HG02571 (cell line): ENCODE results near the gene SV2C.

Experiments used
- ATAC-seq: cut with Tn5 transposase; IDR thresholded peaks from one replicate; pipeline ENCODE4 v1.9.1; 2021; ENCODE audit warnings: mild to moderate bottlenecking, moderate library complexity; ENCODE audit not compliant: unreplicated experiment

The SV2C gene

DNA sequence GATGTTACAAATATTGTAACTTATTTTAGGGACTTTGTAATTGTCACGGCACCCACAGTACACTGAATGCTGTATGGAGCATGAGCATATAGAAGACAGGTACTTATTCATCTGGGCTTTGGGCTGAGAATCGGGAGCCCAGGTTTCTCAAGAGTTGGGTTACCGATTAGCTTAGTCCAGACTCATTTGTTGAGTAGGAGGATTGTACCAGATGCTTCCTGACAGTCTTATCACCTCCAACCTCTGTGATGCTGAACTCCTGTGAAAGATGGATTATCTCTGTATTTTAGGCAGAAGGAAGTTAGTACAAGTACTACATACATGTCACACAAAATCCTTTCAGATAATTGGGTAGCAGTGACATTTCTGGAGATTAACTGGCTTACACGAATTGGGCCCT is 79.2 kb downstream of the SV2C start:
- no peak for ATAC-seq

DNA sequence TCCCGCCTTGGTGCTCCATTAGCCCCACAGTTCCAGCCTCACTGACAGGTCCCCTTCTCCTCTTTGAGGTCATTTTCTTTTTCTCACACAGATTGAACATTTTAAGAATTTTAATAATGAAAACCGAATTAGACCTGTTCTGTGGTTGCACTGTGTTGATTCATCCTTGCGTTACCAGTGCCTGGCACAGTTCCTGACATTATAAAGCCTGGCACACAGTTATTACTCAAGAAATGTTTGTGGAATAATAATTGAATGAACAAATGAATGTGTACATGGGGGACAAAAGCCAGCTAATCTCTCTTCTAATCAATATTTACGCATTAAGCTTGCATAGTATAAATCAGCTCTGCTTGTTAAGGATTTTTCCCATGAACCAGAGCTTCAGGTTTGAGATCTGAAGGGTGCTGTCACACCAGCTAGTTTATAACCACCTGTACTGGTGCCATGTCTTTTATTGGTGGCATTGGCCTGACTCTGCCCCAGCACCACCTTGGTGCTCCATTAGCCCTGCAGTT is 80.0 kb downstream of the SV2C start:
- no peak for ATAC-seq

DNA sequence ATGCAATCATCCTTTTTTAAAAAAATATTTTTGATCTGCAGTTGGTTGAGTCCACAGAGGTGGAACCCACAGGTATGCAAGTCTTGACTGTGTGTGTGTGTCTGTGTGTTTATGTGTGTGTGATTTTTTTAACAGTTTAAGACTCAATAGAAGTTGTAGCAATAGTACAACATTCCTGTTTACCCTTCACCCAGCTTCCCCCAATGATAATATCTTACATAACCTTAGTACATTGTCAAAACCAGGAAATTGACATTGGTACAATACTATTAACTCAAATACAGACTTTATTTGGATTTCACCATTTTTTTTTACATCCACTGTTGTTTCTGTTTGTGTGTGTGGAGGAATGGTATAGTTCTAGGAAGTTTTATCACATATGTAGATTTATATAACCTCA is 81.8 kb downstream of the SV2C start:
- no peak for ATAC-seq

DNA sequence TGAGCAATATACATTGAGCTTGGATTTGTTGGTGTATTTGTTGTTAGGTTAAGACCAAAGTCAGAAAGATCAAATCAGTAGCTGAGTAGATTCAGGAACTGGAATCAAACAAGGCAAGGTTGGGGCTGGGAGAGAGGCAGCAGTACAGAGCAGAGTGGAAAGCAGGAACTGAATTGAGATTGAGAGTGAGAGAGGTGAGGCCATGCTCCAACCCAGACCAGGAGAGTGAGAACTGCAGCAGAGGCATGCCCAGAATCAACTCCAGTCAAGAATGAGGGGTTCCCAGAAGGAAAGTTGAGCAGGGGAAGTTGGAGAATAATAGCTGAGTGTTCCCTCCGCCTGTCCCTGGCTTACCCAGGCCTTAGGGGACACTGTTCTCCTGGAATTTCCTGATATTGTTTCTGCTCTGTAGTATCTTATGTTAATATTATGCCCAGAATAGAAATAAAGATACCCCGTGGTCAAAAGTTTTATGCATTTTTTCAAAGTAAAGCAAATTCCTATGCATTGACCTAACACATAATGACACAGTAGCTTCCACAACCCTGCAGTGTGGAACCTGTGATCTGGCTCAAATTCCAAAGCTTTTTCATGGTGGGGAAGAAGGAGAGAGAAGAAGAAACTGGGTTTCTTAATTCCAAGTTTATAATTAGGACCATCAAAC is 82.7 kb downstream of the SV2C start:
- ATAC-seq: no peak

DNA sequence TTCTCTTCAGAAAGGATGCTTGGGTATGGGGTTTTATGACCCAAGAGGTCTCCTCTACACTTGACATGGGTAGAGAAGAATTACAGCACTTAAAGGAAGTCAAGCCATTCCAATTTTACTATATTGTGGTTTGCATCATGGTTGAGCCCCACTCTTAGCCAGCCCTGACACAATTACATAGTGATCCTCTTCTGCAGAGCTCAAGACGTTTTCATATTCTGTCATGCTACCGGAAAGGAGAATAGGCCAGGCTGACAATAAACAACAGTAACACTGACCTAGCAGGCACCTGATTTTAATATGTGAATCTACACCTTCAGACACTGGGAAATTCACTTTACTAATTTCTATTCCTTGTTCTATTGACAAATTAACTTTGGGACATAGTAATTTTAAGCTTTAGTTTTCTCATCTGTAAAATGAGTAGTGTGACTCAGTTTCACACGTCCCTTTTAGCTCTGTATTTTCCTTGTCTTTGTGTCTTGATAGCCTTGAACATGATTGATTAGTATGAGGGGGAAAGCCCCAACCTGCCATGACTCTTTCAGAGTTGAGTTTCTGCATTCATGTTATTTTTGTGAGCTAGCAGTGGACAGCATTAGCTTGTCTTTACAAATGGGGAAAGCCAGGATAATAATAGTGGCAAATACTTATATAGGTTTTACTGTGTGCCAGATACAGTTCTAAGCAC is 83.8 kb downstream of the SV2C start:
- ATAC-seq: no peak

DNA sequence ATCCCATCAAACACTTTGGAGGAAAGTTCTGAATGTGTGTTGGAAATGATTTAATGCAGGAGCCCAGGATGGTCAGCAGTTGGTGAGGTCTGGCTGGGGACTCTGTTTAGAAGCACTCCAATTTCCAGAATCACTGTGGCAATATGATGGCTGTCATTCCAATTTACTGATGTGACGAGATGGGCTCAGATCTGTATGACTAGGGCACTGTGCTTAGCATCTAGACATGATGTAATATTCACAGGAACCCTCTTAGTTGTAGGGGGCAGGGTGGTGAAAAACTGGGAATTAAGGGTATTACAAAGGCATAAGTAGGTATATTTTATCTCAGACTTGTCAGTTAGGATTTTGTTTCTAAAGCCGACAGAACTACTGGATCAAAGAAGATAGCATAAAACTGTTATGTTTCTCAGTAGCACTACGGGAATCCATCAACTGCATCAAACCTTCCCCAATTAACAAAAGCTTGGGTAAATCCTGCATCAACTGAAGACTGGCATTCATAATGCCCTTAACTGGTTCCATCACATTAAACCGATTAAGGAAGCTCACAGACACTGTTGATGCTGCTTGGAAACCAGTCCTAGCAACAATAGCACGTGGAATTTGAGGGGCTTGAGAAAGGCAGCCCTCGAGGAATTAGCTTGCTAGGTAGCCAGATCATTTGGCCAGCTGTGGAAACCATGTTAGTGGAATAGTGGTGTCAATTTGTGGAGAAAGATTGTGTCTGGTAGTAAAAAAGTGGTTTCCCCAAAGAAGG is 86.1 kb downstream of the SV2C start:
- ATAC-seq: no peak

DNA sequence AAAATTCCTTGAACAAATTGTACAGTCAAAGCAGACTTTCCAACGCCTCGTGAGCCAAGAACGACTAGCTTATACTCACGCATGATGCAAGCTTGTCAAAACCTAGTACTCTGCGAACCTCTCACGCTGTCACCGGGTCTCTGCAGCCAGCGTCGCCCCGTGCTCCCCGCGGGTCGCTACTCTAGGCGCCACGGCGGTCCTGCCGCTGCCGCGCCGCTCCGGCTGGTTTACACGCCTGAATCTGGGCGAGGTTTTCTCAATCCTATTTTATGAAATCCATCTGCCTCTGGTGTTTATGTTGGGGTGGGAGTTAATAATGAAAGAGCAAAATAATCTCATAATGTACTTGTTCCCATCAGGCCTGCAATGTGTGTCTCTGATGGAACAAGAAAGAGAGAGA is 90.9 kb downstream of the SV2C start:
- no peak for ATAC-seq

DNA sequence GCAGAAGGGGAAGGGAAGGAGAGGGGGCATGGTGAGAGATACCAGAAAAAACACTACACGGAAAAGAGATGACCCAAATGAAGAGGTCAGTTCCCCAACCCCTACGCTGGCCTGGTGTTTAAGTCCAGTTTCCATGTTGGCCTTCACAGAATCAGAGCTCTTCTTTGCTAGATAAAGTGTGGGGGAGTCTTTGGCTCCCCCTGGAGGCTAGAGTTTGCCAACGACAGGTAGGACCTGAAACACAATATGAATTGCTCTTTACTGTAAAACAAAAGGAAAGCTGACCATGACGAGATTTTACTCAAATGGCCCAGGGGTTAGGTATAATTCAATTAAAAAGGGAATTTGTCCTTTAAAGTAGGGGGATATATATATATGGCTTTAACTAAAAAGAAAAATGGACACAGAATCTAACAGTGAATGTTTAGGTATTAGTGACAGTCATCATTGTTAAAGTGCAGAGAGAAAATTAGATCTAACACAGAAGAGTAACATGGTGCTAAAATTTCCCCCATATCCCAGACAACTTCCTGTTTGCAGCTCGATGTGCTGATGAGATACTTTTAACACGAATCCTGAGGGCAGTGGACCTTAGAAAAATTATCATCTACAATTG is 92.0 kb downstream of the SV2C start:
- ATAC-seq: peak; percentile 53

DNA sequence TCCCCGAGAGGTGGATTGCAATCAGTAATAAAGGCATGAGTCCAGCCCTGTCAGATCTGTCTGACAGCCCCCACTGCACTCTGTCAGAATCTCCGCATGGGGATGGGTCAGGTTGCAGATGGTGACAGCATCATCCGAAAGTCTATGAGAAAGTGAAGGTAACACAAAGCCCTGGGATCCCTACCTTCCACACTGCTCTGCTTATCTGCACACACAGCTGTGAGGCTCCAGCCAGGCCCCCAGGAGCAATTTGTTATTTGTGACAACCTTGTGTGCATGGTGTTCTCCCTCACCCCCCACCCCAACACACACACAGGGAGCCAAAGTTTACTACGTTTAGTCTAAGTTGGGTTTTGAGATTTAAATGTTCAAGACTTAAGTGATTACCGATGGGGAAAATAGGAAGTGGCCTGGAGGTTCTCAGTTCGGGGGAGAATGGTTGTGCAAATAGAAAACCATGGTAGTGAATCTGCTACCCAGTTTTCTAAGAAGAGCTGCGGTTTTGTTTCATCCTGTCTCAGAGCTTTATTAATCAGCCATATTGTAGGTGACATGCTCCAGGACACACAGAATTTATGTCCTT is 92.7 kb downstream of the SV2C start:
- ATAC-seq: peak; percentile 67

DNA sequence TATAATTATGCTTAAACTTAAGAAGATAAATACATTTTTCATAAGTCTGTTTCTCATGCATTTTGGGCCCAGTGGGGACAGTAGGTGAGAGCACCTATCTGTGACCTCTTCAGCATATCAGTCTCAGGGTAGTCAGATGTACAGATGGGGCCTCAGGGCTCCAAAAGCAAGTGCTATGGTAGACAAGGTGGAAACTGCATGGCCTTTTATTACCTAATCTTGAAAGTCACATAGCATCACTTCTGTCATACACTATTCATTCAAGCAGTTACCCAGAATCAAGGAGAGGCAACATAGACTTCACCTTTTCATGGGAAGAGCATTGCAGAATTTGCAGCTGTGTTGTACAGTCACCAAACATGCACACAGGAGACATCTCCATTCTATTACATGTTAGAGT is 94.8 kb downstream of the SV2C start:
- ATAC-seq: no peak

DNA sequence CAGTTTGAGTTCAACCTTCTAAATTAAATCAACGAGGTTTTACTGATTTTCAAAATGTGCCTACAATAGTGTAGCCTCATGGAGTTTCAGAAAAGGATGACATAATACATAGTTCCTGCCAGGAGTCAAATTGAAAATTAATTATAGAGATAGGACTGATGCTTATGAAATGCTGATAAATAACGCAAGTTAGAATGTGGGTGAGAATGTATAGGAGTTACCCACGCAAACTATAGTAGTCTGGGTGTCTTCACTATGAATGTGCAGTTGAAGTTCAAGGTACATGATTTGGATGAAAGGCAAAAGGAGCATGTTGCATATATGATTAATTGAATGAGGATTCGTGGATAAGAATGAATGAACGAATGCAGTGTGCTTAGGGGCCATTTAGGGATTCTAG is 95.7 kb downstream of the SV2C start:
- ATAC-seq: no peak

DNA sequence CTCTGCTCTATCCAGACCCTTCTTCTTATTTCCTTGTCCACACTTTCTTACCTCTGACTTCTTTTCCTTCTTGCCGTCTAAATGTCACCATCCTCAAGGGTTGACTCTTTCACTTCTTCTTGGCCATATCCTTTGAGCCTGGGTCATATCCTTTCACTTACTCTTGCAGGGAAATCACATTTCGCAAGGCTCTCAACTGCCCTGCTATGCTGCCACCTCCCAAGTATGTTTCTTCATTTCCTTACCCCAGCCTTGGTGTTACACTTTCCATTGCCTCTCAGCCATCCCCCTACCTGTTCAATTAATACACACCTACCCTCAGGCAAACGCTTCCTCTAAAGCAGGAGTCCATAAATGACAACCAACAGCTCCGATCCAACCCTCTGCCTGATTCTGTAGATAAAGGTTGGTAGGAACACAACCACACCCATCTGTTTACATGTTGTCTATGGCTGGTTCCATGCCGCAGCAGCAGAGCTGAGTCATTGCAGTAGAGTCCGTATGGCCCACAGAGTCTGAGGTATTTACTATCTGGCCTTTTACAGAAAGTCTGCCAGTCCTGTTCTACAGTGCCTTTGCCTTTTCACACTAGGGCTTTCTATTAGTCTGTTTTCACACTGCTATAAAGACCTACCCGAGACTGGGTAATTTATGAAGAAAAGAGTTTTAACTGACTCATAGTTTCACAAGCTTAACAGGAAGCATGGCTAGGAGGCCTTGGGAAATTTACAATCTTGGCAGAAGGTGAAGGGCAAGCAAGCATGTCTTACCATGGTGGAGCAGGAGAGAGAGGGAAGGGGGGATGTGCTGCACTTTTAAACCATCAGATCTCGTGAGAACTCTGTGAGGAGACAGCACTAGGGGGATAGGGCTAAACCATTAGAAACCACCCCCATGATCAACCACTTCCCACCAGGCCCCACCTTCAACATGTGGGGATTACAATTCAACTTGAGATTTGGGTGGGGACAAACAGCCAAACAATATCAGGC is 97.9 kb downstream of the SV2C start:
- no peak for ATAC-seq

DNA sequence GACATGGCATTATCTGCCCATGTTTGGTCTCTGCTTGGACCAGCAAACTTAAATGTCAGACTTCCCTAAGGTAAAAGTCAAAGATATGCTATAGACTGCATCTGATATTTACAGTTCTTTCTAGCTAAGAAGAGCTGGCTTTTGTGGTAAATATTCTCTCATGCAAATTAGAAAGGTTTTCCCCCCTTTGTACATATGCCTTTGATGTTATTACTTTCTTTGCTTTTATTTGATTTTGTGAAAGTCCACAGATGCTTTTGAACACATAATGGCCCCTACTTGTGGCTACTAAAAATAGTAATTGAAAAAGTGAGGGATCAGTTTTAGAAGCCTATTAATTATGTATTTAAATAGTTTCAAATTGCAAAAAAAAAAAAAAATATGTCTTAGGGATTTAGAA is 104.2 kb downstream of the SV2C start:
- no peak for ATAC-seq

DNA sequence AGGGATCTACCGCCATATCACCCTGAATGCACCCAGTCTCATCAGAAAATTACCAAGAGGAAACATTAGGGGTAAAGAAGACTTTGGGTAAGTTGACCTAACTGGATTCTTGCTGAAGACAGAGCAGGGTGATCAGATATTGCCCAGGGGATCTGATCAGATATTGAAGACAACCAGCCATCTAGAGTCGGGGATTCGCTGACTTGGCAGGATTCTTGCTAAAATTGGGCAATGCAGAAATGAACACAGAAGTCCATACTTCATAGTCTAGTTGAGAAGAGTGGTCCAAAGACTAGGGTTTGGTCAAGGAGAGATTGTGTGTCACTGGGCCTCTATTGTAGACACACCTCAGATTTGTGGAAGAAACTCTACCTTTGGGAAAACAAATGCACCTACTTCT is 107.2 kb downstream of the SV2C start:
- no peak for ATAC-seq

DNA sequence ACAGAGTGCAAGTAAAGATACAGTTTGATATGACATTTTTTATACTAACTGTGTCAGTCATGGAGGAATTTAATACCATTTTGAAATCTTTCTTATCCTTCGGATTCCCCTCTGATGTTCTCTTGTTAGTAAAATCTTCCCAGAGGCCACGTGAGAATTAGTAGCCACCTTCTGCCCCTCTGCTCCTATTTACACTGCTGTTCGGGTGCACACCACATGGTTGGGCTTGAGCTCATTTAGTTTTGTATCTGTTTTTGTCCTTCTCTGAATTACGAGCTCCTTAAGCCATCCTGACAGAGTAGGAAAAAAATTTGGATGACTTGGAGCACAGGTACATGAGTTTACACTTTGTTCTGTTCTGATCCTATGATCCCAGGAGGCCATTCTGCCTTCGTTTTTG is 109.7 kb downstream of the SV2C start:
- no peak for ATAC-seq

DNA sequence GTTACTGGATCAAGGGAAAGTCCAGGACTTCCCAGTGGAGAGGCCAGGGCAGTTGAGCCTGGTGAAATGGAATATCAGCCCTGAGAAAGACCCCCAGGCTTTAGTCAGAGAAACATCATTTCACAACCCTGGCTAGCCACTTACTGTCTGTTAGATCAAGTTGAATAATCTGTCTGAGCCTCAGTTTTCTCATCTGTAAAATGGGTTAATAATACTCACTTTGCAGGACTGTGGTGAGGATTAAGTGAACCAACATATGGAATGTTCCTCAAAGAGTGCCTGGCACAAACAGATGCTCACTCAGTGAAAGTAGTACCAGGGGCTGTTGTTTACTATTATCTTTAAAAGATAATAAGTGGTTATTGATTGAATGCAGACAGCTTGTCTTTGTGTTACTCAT is 110.5 kb downstream of the SV2C start:
- ATAC-seq: no peak

DNA sequence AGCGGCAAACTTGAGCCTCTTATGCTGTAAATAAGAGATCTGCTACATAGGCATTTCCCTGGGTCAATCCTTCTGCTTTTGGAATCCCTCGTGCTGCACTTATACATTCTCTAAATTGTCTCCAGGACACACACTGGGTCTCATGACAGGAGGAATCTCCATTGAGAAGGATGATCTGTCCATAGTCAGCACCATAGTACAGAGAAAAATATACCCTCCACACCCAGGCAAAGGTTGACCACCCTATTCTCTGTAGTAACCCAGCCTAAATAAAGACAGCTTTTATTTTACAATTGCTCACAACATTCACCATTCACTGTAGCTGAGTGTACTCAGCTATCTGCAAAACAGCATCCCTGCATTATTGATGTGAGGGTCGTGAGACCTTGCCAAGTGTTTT is 111.2 kb downstream of the SV2C start:
- ATAC-seq: no peak

DNA sequence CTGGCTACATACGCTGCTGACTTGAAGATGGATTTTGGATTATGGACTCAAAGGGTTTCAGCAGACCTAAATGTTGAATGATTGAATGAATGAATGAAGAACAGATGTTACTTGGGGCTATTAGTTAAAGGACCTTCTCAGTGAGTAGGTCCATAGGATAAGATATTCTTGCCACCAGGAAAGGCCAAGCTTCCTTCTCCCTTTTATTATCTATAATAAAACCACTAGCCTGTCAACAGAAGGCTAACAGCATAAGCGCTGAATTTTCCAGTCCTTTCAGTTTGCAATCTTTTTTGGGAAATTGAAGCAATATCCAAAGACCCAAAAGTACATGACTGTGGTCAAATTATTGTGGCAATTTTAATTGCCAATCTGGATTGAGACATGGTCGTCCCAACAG is 113.3 kb downstream of the SV2C start:
- no peak for ATAC-seq

DNA sequence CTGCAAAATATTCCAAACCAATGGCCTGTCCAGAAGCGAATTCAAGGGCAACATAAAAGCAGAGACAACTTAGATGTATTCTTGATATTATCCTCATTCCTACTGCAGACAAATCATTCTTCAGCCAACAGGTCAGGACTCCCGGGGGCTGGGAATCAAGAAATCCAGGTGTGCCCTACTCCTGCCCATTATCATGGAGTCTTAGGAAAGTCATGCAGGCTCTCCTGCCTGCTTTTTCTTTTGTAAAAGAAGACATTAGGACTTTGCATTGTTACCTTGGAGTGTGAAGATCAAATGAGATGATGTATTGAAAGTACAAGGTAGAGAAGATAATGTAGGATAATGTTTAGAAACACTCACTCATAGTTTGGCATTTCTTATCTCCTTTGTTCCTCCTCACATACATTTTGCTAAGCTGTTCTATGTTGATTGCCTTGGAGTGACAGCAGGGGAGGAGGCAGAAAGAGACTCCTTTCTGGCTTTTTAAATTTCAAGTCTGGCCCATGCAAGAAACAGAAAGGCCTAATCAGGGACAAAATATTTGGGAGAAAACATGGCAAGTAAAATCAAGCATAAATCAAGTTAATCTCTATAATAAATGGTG is 113.8 kb downstream of the SV2C start:
- no peak for ATAC-seq

DNA sequence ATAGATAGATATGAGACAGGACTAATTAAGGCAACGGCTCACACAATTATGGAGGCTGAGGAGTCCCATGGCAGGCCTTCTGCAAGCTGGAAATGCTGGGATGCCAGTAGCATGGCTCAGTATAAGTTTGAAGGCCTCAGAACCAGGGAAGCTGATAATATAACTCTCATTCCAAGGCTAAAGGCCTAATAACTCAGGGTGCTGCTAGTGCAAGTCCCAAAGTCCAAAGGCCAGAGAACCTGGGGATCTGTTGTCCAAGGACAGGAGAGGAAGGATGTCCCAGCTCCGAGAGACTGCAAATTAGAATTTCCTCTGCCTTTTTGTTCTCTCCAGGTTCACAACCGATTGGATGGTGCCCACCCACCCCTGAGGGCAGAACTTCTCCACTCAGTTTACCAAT is 114.5 kb downstream of the SV2C start:
- no peak for ATAC-seq
